HCT116 (cell line): ENCODE data around the gene NPVF. TPM values are rescaled to one million over a fixed set of nuclear protein-coding genes. Genes with fewer than 3 reads are reported as not detected.

ENCODE experiments used
- ATAC-seq: fragments of 200-7000 bp; cut with Tn5 transposase; 2 replicates; pipeline ENCODE4 v1.9.1; 2020; ENCODE audit warnings: mild to moderate bottlenecking, moderate library complexity
- BruUV-seq: library from RNA; stranded (reverse); fragments of 400-500 nt; replicated peaks from 2 replicates; lab custom pipeline; 2021; lab: Mats Ljungman, UMichigan
- CTCF ChIA-PET: fragments of 300-600 bp; sonication (Branson Sonifier 250); formaldehyde crosslinking; loops from one replicate; lab custom pipeline; 2021; ENCODE audit warnings: antibody characterized with exemption; lab: Charles Lee
- POLR2A ChIA-PET: fragments of 300-600, 350-600 bp; sonication (Branson Sonifier 250); formaldehyde crosslinking; loops from one replicate; lab custom pipeline; 2021; ENCODE audit warnings: antibody characterized with exemption; lab: Charles Lee
- RAD21 ChIA-PET, 2 experiments: fragments of 300-600 bp; sonication (Branson Sonifier 250); formaldehyde crosslinking; loops; one replicate each; lab custom pipeline; 2023; ENCODE audit warnings: low total read pairs in 2 of 2; ENCODE audit not compliant: uncharacterized antibody in 2 of 2, unreplicated experiment in 2 of 2, low non-redundant PET in 1 of 2; lab: Charles Lee
- DNase-seq: peaks from one replicate; pipeline ENCODE4 v3.0.0-alpha.2; 2010; ENCODE audit warnings: low read depth, low spot score
- H2AFZ ChIP-seq: fragments of 200-600 bp; shearing (Covaris generic), sonication (generic); 2 replicates; pipeline ENCODE4 v1.6.1; 2017; ENCODE audit warnings: low read depth, mixed run types, mixed read lengths, antibody characterized with exemption, low read length; ENCODE audit not compliant: poor library complexity, severe bottlenecking
- H3K27ac ChIP-seq: 2 replicates; pipeline ENCODE4 v1.5.1; 2012; ENCODE audit warnings: low read depth, low read length
- H3K27me3 ChIP-seq: fragments of 200-600 bp; sonication (generic); 2 replicates; pipeline ENCODE4 v1.6.1; 2016; ENCODE audit warnings: mixed run types, low read length, mixed read lengths; ENCODE audit not compliant: insufficient read depth
- H3K36me3 ChIP-seq, 2 experiments: fragments of 200-500 bp in 1 of 2; fragments of 200-600 bp in 1 of 2; sonication (Bioruptor generic) in 1 of 2; sonication (generic) in 1 of 2; 2 replicates each; pipeline versions ENCODE4 v1.5.1 to v1.6.1; 2014 to 2016; ENCODE audit warnings: low read length in 2 of 2, inconsistent platforms in 1 of 2, mixed read lengths in 1 of 2, mixed run types in 1 of 2; ENCODE audit not compliant: insufficient read depth in 2 of 2, control insufficient read depth in 1 of 2
- H3K4me1 ChIP-seq, 2 experiments: fragments of 200-600 bp in 1 of 2; sonication (generic) in 1 of 2; 2 replicates each; pipeline versions ENCODE4 v1.5.1 to v1.6.1; 2012 to 2017; ENCODE audit warnings: low read length in 2 of 2, inconsistent platforms in 1 of 2, mild to moderate bottlenecking in 1 of 2, mixed read lengths in 1 of 2, mixed run types in 1 of 2, moderate library complexity in 1 of 2; ENCODE audit not compliant: insufficient read depth in 2 of 2, control insufficient read depth in 1 of 2
- H3K4me2 ChIP-seq: fragments of 200-600 bp; sonication (generic); 2 replicates; pipeline ENCODE4 v1.6.1; 2017; ENCODE audit warnings: mixed run types, low read length, mixed read lengths
- H3K4me3 ChIP-seq, 2 experiments: fragments of 200-600 bp in 1 of 2; sonication (generic) in 1 of 2; replicated peaks in 1 of 2; 2 replicates each; pipeline ENCODE4 v1.5.1; 2011 to 2016; ENCODE audit warnings: low read length in 2 of 2, control low read depth in 1 of 2, low read depth in 1 of 2, mild to moderate bottlenecking in 1 of 2, mixed read lengths in 1 of 2, mixed run types in 1 of 2
- H3K79me2 ChIP-seq: fragments of 200-600 bp; sonication (generic); 2 replicates; pipeline ENCODE4 v1.6.1; 2017; ENCODE audit warnings: mild to moderate bottlenecking, mixed run types, low read length, moderate library complexity, mixed read lengths; ENCODE audit not compliant: insufficient read depth
- H3K9ac ChIP-seq: fragments of 200-600 bp; sonication (generic); 2 replicates; pipeline ENCODE4 v1.6.1; 2016; ENCODE audit warnings: low read length, mixed read lengths
- H3K9me2 ChIP-seq: fragments of 200-600 bp; sonication (generic), shearing (Covaris generic); 2 replicates; pipeline ENCODE4 v1.6.1; 2017; ENCODE audit warnings: mixed run types, mild to moderate bottlenecking, moderate library complexity; ENCODE audit not compliant: insufficient read depth
- H3K9me3 ChIP-seq, 2 experiments: fragments of 200-500 bp in 1 of 2; fragments of 200-600 bp in 1 of 2; sonication (Bioruptor generic) in 1 of 2; sonication (generic) in 1 of 2; 2 replicates each; pipeline ENCODE4 v1.6.1; 2014 to 2017; ENCODE audit warnings: low read length in 2 of 2, mixed read lengths in 2 of 2, inconsistent platforms in 1 of 2, low read depth in 1 of 2, mild to moderate bottlenecking in 1 of 2, mixed run types in 1 of 2, moderate library complexity in 1 of 2; ENCODE audit not compliant: control insufficient read depth in 1 of 2, insufficient read depth in 1 of 2
- H4K20me1 ChIP-seq: fragments of 200-600 bp; sonication (generic), shearing (Covaris generic); 2 replicates; pipeline ENCODE4 v1.6.1; 2017; ENCODE audit warnings: mixed run types, mild to moderate bottlenecking, moderate library complexity; ENCODE audit not compliant: insufficient read depth
- CBX3 ChIP-seq: IDR thresholded peaks from 2 replicates; pipeline ENCODE4 v1.6.1; 2012; ENCODE audit warnings: low read depth
- CEBPB ChIP-seq: IDR thresholded peaks from 2 replicates; pipeline ENCODE4 v1.6.1; 2012; ENCODE audit warnings: low read depth
- EGR1 ChIP-seq: IDR thresholded peaks from 2 replicates; pipeline ENCODE4 v1.6.1; 2012; ENCODE audit warnings: low read depth
- ELF1 ChIP-seq: IDR thresholded peaks from 2 replicates; pipeline ENCODE4 v1.6.1; 2012; ENCODE audit warnings: low read depth, borderline replicate concordance
- EZH2 ChIP-seq: fragments of 200-600 bp; sonication (generic); IDR thresholded peaks from 2 replicates; pipeline ENCODE4 v1.6.1; 2017; ENCODE audit warnings: antibody characterized with exemption, mixed run types
- EZH2phosphoT487 ChIP-seq: fragments of 200-600 bp; IDR thresholded peaks from 2 replicates; pipeline ENCODE4 v1.6.1; 2018; ENCODE audit warnings: antibody characterized with exemption, borderline replicate concordance
- JUND ChIP-seq: IDR thresholded peaks from 2 replicates; pipeline ENCODE4 v1.6.1; 2012
- POLR2A ChIP-seq: IDR thresholded peaks from 2 replicates; pipeline ENCODE4 v1.7.0; 2011; ENCODE audit warnings: borderline replicate concordance; ENCODE audit not compliant: insufficient read depth, insufficient read length; ENCODE audit errors: extremely low read depth
- POLR2AphosphoS5 ChIP-seq: IDR thresholded peaks from 2 replicates; pipeline ENCODE4 v1.6.1; 2011; ENCODE audit warnings: mild to moderate bottlenecking, low read depth, low read length, moderate library complexity
- RAD21 ChIP-seq: IDR thresholded peaks from 2 replicates; pipeline ENCODE4 v1.6.1; 2012; ENCODE audit warnings: low read depth, mild to moderate bottlenecking
- SIN3A ChIP-seq: IDR thresholded peaks from 2 replicates; pipeline ENCODE4 v1.6.1; 2012; ENCODE audit warnings: low read depth
- SP1 ChIP-seq: IDR thresholded peaks from 2 replicates; pipeline ENCODE4 v1.6.1; 2012; ENCODE audit warnings: low read depth
- SRF ChIP-seq: IDR thresholded peaks from 2 replicates; pipeline ENCODE4 v1.6.1; 2012; ENCODE audit warnings: low read depth
- YY1 ChIP-seq: IDR thresholded peaks from 2 replicates; pipeline ENCODE4 v1.6.1; 2011; ENCODE audit warnings: low read length, low read depth, moderate library complexity, mild to moderate bottlenecking; ENCODE audit not compliant: insufficient replicate concordance; ENCODE audit errors: extremely low read depth
- ZFX ChIP-seq: fragments of 450-650 bp; IDR thresholded peaks from 2 replicates; pipeline ENCODE4 v1.6.1; 2017
- ZNF274 ChIP-seq: fragments of 200-500 bp; sonication (Bioruptor generic); IDR thresholded peaks from 2 replicates; pipeline ENCODE4 v1.6.1; 2014; ENCODE audit warnings: mild to moderate bottlenecking, low read depth, low read length, inconsistent platforms
- intact Hi-C: fragments of 100-400 bp; cut with micrococcal nuclease; formaldehyde crosslinking; loops from 2 replicates; pipeline ENCODE4 v1.10.0; 2022
- total RNA-seq: library from RNA; stranded (reverse); gene quantifications from one replicate; pipeline ENCODE4 v1.2.1, GENCODE V29; 2021; ENCODE audit not compliant: unreplicated experiment
- TF ChIP-seq, protein P1 (sequence below): IDR thresholded peaks from 2 replicates; pipeline ENCODE4 v1.6.1; 2012; ENCODE audit warnings: low read depth
- TF ChIP-seq, protein P2 (sequence below), 3 experiments: fragments of 200-600 bp in 1 of 3; sonication (generic) in 1 of 3; IDR thresholded peaks in 2 of 3; conservative IDR thresholded peaks in 1 of 3; 2 replicates each; pipeline ENCODE4 v1.5.1; 2012 to 2017; ENCODE audit warnings: low read depth in 2 of 3, low read length in 2 of 3, antibody characterized with exemption in 1 of 3, borderline replicate concordance in 1 of 3, control low read depth in 1 of 3, mild to moderate bottlenecking in 1 of 3, mixed read lengths in 1 of 3, mixed run types in 1 of 3, moderate library complexity in 1 of 3; ENCODE audit not compliant: insufficient read depth in 1 of 3
- TF ChIP-seq, protein P3 (sequence below): IDR thresholded peaks from 2 replicates; pipeline ENCODE4 v1.6.1; 2011; ENCODE audit warnings: mild to moderate bottlenecking, low read length, moderate library complexity; ENCODE audit not compliant: insufficient replicate concordance; ENCODE audit errors: extremely low read depth

NPVF gene
- total RNA-seq, 1 experiment from 2014 or later, result not detected

DNA sequence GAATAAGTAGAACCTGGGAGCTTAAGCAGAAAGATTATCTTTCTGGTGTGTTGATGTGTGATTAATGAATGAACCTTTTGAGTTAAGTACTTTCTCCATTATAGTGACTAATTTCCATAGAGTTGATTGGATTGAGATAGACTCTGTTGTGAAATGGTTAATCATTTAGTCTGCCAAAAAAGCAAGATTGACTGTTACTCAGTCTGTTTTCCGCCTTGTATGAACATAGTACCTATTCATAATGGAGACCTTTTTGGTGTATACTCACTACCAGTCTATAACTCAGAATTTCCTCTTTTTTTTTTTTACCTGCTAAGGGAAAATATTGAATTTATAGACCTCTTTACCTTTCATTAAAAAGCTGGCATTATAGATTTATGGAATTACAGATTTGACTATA, 14.4 kb upstream of the NPVF start:
- TF ChIP-seq EZH2, result no peak
- no peak for TF ChIP-seq EZH2phosphoT487
- TF ChIP-seq SIN3A, result no peak
- no peak for TF ChIP-seq POLR2A
- TF ChIP-seq, protein P1, sequence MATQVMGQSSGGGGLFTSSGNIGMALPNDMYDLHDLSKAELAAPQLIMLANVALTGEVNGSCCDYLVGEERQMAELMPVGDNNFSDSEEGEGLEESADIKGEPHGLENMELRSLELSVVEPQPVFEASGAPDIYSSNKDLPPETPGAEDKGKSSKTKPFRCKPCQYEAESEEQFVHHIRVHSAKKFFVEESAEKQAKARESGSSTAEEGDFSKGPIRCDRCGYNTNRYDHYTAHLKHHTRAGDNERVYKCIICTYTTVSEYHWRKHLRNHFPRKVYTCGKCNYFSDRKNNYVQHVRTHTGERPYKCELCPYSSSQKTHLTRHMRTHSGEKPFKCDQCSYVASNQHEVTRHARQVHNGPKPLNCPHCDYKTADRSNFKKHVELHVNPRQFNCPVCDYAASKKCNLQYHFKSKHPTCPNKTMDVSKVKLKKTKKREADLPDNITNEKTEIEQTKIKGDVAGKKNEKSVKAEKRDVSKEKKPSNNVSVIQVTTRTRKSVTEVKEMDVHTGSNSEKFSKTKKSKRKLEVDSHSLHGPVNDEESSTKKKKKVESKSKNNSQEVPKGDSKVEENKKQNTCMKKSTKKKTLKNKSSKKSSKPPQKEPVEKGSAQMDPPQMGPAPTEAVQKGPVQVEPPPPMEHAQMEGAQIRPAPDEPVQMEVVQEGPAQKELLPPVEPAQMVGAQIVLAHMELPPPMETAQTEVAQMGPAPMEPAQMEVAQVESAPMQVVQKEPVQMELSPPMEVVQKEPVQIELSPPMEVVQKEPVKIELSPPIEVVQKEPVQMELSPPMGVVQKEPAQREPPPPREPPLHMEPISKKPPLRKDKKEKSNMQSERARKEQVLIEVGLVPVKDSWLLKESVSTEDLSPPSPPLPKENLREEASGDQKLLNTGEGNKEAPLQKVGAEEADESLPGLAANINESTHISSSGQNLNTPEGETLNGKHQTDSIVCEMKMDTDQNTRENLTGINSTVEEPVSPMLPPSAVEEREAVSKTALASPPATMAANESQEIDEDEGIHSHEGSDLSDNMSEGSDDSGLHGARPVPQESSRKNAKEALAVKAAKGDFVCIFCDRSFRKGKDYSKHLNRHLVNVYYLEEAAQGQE, result no peak
- TF ChIP-seq CBX3, result no peak
- TF ChIP-seq SRF, result no peak
- TF ChIP-seq POLR2AphosphoS5, result no peak
- no peak for TF ChIP-seq ZNF274
- no peak for TF ChIP-seq JUND
- TF ChIP-seq, protein P2, sequence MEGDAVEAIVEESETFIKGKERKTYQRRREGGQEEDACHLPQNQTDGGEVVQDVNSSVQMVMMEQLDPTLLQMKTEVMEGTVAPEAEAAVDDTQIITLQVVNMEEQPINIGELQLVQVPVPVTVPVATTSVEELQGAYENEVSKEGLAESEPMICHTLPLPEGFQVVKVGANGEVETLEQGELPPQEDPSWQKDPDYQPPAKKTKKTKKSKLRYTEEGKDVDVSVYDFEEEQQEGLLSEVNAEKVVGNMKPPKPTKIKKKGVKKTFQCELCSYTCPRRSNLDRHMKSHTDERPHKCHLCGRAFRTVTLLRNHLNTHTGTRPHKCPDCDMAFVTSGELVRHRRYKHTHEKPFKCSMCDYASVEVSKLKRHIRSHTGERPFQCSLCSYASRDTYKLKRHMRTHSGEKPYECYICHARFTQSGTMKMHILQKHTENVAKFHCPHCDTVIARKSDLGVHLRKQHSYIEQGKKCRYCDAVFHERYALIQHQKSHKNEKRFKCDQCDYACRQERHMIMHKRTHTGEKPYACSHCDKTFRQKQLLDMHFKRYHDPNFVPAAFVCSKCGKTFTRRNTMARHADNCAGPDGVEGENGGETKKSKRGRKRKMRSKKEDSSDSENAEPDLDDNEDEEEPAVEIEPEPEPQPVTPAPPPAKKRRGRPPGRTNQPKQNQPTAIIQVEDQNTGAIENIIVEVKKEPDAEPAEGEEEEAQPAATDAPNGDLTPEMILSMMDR (IDR thresholded peaks at IDR 0.05 in 2 of 3, conservative IDR thresholded peaks at IDR 0.05 in 1 of 3; ENCODE audit: borderline replicate concordance in 1 of 3, insufficient read depth in 1 of 3, low read depth in 2 of 3, low read length in 2 of 3), result no peak
- TF ChIP-seq, protein P3, sequence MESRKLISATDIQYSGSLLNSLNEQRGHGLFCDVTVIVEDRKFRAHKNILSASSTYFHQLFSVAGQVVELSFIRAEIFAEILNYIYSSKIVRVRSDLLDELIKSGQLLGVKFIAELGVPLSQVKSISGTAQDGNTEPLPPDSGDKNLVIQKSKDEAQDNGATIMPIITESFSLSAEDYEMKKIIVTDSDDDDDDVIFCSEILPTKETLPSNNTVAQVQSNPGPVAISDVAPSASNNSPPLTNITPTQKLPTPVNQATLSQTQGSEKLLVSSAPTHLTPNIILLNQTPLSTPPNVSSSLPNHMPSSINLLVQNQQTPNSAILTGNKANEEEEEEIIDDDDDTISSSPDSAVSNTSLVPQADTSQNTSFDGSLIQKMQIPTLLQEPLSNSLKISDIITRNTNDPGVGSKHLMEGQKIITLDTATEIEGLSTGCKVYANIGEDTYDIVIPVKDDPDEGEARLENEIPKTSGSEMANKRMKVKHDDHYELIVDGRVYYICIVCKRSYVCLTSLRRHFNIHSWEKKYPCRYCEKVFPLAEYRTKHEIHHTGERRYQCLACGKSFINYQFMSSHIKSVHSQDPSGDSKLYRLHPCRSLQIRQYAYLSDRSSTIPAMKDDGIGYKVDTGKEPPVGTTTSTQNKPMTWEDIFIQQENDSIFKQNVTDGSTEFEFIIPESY, result no peak
- TF ChIP-seq ZFX, result no peak
- TF ChIP-seq SP1, result no peak
- no peak for TF ChIP-seq CEBPB
- TF ChIP-seq YY1, result no peak
- no peak for TF ChIP-seq RAD21
- TF ChIP-seq ELF1, result no peak
- TF ChIP-seq EGR1, result no peak
- TF ChIP-seq, all 23 proteins: peak for 0
- intact Hi-C loops, result no loop called here
- H3K27me3 ChIP-seq, result peaks cover 44% of the 10 kb centered on the region
- no peaks in the 10 kb centered on the region for H4K20me1 ChIP-seq
- H2AFZ ChIP-seq, result no peak overlapping the region
- no peaks in the 10 kb centered on the region for H3K9me3 ChIP-seq
- DNase-seq (no peak), ATAC-seq (no peak)
- no peak overlapping the region for H3K4me2 ChIP-seq
- POLR2A ChIA-PET, result no interaction called here
- H3K36me3 ChIP-seq, result no peaks in the 10 kb centered on the region
- H3K4me1 ChIP-seq, result no peaks in the 10 kb centered on the region
- no peak overlapping the region for H3K27ac ChIP-seq
- RAD21 ChIA-PET, result no interaction called here
- no TSS peak for BruUV-seq
- H3K79me2 ChIP-seq, result no peaks in the 10 kb centered on the region
- H3K4me3 ChIP-seq, result no peak overlapping the region
- no peak overlapping the region for H3K9ac ChIP-seq
- CTCF ChIA-PET, result no interaction called here
- no peaks in the 10 kb centered on the region for H3K9me2 ChIP-seq
